GM20000 (cell line): ENCODE data around the gene CLK1.
"Not testable (repeated sequence)": the region's sequence is repeated elsewhere in the genome, so short reads cannot be mapped to it uniquely, and the experiment has no call there.

Experiments
- DNase-seq: peaks from one replicate; pipeline ENCODE4 v3.0.0; 2012; ENCODE audit warnings: low spot score
- CTCF ChIP-seq: IDR thresholded peaks from 2 replicates; pipeline ENCODE4 v1.5.1; 2012; ENCODE audit warnings: mild to moderate bottlenecking, control low read depth; ENCODE audit errors: extremely low read depth, missing control alignments

The CLK1 gene

GRCh38 chr2:200834701-200835100 lies 29.8 kb downstream of the CLK1 start:
- DNase-seq: no peak
- no peak for TF ChIP-seq CTCF

DNA sequence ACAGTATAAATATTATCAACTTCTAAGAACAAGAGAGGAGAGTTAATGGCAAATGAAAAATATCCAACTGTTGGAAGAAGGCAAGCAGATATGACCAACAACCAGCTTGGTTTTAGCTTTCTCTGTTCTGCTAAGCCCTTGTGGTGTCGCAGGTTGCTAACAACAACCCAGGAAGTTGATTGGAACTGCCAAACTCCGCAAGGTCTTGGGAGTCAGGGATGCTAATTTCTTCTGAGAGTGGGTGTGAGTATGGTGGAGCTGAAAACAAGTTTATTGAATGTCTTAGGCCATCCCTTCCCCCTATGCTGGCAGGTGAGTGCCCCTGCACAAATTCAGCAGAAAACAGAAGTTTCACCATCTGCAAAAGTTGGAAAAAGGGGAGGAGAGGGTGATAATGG lies 35.2 kb downstream of the CLK1 start:
- no peak for DNase-seq
- TF ChIP-seq CTCF: no peak

GRCh38 chr2:200828572-200829257 lies 35.7 kb downstream of the CLK1 start:
- DNase-seq: no peak
- no peak for TF ChIP-seq CTCF

DNA sequence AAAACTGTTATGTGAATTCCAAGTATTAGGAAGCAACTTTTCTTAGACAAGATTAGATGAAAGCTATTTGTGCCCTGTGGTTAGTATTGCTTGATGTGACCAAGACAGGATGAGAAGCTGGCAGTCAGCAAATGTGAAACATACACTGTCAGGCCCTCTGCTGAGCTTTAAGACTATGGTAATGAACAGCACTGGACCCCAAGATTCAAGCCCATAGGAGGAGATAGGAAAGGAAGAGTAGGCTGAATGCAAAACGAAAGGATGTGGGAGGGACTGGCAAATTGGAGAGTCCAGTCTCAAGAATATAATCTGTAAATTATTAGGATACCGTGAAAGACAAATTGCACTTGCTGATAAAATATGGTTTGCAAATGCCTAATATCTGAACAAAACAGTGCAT lies 36.4 kb downstream of the CLK1 start:
- no peak for TF ChIP-seq CTCF
- no peak for DNase-seq

DNA sequence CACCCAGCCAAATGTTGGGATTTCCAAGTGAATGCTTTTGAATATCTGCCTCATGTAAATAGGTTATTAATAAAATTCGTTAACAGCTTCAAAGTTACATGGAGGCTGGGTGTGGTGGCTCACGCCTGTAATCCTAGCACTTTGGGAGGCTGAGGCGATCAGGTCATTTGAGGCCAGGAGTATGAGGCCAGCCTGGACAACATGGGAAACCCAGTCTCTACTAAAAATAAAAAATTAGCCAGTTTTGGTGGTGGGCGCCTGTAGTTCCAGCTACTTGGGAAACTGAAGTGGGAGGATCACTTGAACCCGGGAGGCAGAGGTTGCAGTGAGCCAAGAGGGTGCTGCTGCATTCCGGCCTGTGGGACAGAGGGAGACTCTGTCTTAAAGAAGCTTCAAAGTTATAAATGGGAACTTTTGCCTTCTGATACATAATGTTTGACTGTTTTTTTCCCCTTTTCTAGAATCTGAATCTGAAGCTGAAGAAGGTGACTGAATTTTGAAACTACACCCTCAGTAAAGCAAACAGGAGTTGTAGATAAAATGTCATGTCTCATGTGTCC lies 42.7 kb downstream of the CLK1 start:
- no peak for TF ChIP-seq CTCF
- DNase-seq: no peak

GRCh38 chr2:200820573-200821234 lies 43.8 kb downstream of the CLK1 start:
- TF ChIP-seq CTCF: no peak
- DNase-seq: no peak

- DNase-seq: not testable (repeated sequence)
Observed at GRCh38 chr2:200818732-200819131, 45.7 kb downstream of the CLK1 start.
